HUDEP-2 (cell line): ENCODE data around the gene SHC2.
"Not testable (repeated sequence)": the region's sequence is repeated elsewhere in the genome, so short reads cannot be mapped to it uniquely, and the experiment has no call there.

Source experiments
- DNase-seq, 76 experiments: peaks; one replicate each; lab custom pipeline; 2025; ENCODE audit not compliant: unreplicated experiment in 76 of 76; lab: John Stamatoyannopoulos, UW

SHC2 gene

DNA sequence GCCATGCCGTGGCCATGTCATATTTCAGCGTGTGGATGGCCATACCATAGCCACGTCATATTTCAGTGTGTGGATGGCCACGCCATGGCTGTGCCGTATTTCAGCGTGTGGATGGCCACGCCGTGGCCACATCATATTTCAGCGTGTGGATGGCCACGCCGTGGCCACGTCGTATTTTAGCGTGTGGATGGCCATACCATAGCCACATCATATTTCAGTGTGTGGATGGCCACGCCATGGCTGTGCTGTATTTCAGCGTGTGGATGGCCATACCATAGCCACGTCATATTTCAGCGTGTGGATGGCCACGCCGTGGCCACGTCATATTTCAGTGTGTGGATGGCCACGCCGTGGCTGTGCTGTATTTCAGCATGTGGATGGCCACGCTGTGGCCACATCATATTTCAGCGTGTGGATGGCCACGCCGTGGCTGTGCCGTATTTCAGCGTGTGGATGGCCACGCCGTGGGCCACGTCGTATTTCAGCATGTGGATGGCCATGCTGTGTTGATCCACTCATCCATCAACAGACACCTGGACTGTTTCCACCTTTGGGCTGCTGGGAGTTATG is 9.8 kb downstream of the SHC2 start:
- not testable (repeated sequence) for DNase-seq

- no peak for DNase-seq
These were observed 10.9 kb downstream of the SHC2 start for GRCh38 chr19:449916-450315.

- no peak for DNase-seq
These were observed 12.8 kb downstream of the SHC2 start for GRCh38 chr19:447816-448560.

- DNase-seq: no peak
These were observed 13.8 kb downstream of the SHC2 start for GRCh38 chr19:447064-447426.

GRCh38 chr19:444677-445210 is 16.1 kb downstream of the SHC2 start:
- no peak for DNase-seq

- no peak for DNase-seq
These were observed 17.8 kb downstream of the SHC2 start for GRCh38 chr19:443005-443404.

DNA sequence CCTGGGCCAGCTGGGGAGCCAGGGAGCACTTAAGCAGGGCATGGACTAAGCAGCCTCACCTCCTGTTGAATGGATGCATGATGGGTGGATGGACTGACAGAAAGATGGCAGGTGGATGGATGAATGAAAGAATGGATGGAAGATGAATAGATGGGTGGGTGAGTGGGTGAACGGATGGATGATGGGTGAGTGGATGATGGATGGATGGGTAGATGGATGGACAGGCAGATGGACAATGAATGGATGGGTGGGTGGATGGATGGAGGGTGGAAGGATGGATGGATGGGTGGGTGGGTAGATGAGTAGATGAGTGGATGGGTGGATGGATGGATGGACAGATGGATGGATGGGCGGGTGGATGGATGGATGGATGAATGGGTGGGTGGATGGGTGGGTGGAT is 18.7 kb downstream of the SHC2 start:
- DNase-seq: no peak

DNA sequence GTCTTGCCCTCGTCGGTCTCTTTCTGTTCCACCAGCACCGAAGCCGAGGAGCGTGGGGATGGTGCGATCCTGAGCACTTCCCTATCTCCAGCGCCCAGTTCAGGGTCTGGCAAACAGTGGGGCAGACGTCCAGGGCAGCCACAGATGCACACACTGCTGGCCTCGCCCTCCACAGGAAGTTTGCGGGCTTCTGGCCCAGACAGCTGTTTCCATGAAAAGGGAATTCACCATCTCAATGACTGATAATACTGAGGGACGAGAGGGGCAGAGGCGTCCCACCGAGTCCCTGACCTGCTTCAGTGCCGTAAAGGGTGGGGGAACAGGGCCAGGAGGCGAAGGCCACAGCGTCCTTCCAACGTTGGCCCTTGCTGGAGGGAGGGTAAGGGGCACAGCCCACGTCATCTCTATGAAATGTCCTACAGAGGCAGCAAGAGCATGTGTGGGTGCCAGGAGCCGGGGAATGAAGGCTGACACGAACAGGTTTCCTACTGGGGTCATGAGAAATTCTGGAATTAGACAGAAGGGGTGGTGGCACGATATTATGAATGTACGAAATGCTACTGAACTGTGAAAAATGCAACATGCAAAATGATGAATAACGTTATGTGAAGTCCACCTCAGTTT is 19.5 kb downstream of the SHC2 start:
- DNase-seq: no peak

- no peak for DNase-seq
These were observed 20.2 kb downstream of the SHC2 start for GRCh38 chr19:440391-441212.

- no peak for DNase-seq
These were observed 21.5 kb downstream of the SHC2 start for GRCh38 chr19:439167-439900.

- no peak for DNase-seq
These were observed 22.3 kb downstream of the SHC2 start for GRCh38 chr19:438416-438958.

DNA sequence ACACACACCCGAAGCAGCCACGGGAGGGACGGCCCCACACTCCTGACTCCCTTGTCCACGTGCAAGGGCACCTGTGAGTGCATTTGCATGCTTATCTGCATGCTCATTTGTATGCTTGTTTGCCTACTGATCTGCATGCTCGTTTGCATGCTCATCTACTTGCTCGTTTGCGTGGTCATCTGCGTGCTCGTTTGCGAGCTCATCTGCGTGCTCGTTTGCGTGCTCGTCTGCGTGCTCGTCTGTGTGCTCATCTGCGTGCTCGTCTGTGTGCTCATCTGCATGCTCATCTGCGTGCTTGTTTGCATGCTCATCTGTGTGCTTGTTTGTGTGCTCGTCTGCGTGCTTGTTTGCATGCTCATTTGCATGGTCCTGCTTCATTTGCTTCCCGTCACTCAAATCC is 23.8 kb downstream of the SHC2 start:
- DNase-seq: no peak

GRCh38 chr19:436413-436950 is 24.4 kb downstream of the SHC2 start:
- DNase-seq: no peak

DNA sequence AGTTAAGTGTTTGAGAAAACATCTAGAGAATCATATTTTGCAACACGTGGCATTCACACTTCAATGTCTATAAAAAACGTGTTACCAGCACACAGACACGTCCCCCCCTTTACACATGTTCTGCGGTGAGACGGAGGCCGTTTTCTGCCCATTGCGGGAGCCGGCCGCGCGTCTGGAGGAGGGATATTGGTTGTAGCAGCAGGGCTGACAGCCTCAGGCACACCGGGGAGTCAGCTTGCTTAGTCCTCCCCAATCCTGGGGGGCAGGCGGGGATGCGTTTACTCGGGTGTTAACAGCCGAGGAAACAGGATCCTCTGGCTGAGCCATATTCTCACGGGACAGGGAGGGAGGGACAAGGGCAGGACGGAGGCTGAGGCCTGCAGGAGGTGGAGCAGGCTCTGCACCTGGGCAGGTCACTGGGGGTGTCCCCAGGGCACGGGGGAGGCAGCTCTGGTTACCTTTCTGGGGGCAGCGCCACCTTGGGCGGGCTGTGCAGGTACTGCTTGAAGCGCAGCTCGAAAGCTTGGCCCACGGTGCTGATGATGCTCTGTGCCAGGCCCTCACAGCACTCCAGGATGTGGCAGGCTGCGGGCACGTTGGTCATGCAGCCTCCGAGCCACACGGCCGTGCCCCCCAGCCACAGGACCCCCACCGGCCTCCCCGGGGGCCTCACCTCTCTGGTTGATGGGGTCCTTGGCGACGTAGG is 25.0 kb downstream of the SHC2 start:
- no peak for DNase-seq

DNA sequence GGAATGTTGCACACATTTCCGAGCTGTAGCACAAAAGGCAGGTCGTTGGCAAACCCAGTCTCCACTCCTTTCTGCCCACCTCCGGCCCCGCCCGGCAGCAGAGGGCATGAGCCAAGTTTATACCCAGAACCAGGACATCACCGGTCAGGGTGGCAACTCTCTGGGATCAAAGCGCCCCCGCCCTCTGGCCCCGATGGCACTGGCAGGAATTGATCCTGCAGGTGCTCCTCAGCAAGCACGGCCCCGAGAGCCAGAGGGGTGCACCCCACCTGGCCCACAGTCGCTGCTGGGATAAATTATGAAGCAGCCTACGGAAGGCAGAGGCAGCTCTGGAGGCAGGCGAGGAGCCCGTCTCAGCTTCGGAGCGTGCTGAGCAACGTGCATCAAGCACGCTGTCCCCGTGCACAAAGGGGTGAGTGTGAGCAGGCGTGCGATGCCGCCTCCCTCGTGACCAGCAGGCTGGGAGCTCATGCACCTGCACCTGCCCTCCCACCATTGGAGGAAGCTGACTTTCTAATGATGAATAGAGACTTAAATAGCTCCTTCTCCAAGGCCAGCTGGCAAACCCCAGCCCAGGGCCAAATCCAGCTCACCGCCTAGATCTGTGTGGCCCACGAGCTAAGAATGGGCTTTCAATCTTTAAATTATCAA is 25.7 kb downstream of the SHC2 start:
- DNase-seq: no peak

DNA sequence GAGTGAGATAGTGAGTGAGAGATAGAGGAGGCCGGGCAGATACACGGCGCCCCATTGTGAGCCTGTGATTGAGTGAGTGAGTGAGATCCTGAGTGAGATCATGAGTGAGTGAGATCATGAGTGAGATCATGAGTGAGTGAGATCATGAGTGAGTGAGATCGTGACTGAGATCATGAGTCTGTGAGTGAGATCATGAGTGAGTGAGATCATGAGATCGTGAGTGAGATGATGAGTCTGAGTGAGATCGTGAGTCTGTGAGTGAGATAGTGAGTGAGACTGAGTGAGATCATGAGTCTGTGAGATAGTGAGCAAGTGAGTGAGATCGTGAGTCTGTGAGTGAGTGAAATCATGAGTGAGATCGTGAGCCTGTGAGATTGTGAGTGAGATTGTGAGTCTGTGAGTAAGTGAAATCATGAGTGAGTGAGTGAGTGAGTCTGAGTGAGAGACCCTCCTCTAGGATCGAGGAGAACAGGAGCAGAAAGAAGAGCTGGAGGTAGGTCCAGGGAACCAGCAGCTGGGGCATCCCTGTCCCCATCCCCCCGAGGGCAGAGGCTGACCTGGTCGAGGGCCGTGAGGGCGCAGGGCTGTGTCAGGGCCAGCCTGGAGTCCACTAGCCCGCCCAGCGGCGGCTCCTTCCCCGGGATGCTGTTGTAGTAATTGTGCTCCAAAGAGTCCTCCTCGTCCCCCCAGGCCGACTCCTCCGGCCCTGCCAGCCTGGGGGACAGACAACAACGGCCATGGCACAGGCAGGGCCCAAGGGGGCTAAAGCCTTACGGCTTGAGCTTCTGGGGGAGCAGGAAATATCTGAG is 26.5 kb downstream of the SHC2 start:
- no peak for DNase-seq

GRCh38 chr19:430701-431100 is 30.1 kb downstream of the SHC2 start:
- DNase-seq: no peak

DNA sequence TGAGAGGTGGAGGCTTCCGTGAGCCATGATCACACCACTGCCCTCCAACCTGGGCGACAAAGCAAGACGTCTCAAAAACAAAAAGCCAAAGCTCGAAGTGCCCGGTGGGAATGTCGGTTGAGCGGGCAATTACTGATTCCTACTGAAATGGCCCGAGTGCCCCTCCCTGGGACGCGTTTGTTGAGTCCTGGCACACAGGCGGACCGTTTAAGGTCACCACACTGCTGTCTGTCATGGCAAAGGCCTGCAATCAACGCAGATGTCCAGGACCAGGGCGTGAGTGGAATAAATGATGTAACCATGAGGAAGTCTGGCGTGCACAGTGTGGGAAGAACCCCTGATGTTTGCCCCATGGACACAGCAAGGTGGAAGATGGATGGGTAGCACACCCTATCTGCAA is 32.7 kb downstream of the SHC2 start:
- no peak for DNase-seq
